ENCODE measurements around the gene MTCL1.

MTCL1 gene

GRCh38 chr18:8794934-8795280 is 89.6 kb downstream of the MTCL1 start:
- DNase-seq, result no peak
- in situ Hi-C loops (cut with HindIII; ENCODE audit: low pct_ligation_motif_present, low pct_unique_long_range_greater_than_20kb, low sequenced_read_pairs), result no loop called here

DNA sequence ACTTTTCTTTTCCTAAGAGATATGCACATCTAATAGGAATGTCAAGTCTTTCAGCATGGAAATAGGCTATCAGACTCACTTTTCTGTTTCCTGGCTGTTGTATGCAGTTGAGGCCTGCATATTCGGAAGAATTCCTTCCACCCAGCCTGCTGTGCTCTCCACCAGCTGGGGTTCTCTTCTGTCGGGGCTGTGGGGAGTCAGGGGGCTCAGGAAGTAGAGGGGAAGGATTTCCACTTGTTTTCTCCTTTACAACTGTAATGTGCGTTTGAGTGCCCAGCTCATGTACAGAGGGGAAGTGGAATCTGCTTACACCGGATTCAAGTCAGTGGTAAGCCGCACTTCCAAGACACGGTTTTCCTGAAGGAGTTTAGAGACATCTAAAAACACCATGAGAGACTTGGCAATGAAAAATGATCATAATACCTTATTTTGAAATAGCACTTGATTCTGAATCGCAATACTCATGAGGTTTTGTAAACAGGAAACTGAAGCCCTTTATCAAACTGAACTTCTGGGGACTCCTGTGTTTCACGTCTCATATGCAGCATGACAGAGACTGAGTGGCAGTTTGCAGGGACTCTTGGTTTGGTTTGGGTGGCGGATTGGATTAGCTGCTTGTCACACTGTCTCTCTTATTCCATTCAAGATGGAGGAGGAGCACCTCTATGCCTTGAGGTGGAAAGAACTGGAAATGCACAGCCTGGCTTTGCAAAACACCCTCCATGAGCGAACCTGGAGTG is 90.4 kb downstream of the MTCL1 start:
- DNase-seq, result no peak
- in situ Hi-C loops (cut with HindIII; ENCODE audit: low pct_ligation_motif_present, low pct_unique_long_range_greater_than_20kb, low sequenced_read_pairs), result no loop called here

DNA sequence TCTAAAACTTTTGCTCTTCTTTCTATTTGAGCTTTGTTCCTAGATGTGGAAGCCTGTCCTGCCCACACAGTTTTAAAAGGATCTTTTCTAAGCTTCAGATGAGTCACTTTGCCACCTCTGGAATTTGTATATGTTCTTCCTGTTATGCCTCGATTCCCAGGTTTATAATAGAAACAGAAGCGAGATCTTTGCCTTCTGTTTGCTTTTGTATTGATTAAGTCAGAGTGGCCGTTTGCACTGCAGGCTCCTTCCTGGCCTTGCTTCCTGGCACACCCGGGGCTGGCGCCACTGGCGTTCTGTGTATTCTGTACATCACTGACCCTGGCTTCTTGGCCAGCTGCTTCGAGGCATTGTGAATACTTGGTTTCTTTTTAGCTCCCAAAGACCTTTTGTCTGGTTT is 91.8 kb downstream of the MTCL1 start:
- DNase-seq, result no peak
- in situ Hi-C loops (cut with HindIII; ENCODE audit: low pct_ligation_motif_present, low pct_unique_long_range_greater_than_20kb, low sequenced_read_pairs), result no loop called here

GRCh38 chr18:8799001-8799400 is 93.6 kb downstream of the MTCL1 start:
- peak; percentile 35 for DNase-seq
- in situ Hi-C loops (cut with HindIII; ENCODE audit: low pct_ligation_motif_present, low pct_unique_long_range_greater_than_20kb, low sequenced_read_pairs), result no loop called here

DNA sequence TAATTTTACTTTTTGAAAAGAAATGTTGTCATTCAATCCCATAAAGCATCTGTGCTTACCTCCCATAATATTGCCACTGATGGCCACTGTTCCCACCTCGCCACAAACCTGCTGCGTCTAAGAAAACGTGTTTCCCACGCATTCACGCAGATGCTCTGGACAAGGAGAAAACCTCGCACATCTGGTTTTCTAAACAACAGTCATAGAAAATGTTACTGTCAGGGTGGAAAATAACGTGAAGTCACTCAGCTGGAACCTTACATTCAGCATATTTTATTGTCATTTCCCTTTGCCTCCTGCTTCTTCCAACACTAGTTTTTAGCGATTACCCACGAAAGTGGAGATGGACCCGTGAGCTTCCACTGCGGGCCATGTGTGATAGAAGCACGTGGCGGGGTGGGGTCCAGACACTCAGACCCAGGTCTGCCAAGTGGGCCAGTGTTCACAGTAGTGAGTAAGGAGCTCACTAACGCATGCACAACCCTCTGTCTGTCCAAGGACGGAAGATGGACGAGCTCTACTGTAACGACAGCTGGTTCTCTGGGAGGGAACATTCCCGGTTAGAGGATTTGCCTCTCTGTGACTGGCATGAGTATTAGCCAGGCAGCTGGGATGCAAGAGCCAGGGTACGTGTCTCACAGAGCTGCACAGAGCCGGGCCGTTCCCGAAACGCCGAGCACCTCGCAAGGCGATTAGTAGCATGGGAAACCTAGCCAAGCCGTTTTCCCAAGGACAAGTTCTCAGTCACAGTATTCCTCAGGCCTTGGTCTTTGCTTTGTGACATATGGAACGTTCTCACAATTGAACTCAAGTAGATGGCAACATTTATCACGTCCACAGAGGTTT is 94.5 kb downstream of the MTCL1 start:
- in situ Hi-C loops (cut with HindIII; ENCODE audit: low pct_ligation_motif_present, low pct_unique_long_range_greater_than_20kb, low sequenced_read_pairs), result no loop called here
- no peak for DNase-seq

DNA sequence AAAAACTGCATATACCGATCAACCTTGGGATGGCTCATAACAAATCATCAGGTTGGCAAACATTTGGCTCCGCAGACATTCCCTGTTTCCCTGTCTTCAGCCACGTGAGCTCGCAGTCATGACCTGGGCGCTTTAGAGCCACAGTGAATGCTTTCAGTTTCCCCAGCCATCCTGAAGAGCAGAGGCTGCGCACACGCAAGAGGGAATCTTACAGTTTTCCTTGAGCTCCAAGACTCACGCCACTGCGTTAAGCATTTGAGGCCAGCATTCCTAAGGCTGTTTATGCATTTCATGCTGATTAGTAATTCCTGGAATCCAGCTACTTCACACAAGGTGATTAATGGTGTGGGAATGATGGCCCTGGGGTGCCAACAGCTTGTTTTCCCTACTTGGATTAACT is 95.1 kb downstream of the MTCL1 start:
- peak; percentile 99 for DNase-seq
- in situ Hi-C loops (cut with HindIII; ENCODE audit: low pct_ligation_motif_present, low pct_unique_long_range_greater_than_20kb, low sequenced_read_pairs), result no loop called here

DNA sequence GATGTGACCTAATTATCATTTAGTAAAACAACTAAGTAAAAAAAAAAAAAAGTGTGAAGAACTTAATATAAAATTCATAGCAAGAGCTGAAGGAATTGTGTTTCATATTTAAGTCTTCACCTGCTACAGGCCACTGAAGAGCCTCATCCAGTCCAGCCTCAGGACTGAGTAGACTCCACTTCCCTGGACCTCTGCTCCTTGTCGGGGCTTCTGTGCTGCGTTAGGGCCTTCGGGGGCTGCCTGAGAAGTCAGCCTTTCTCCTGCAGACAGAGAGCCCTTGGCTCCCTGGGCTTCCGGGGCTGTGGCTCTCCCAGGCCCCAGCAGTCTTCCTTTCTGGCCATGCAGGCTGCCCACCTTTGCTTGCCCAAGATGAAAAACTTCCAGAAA is 95.5 kb downstream of the MTCL1 start:
- in situ Hi-C loops (cut with HindIII; ENCODE audit: low pct_ligation_motif_present, low pct_unique_long_range_greater_than_20kb, low sequenced_read_pairs), result no loop called here
- no peak for DNase-seq

GRCh38 chr18:8801263-8801901 is 96.0 kb downstream of the MTCL1 start:
- in situ Hi-C loops (cut with HindIII; ENCODE audit: low pct_ligation_motif_present, low pct_unique_long_range_greater_than_20kb, low sequenced_read_pairs), result no loop called here
- DNase-seq, result peak; percentile 24

DNA sequence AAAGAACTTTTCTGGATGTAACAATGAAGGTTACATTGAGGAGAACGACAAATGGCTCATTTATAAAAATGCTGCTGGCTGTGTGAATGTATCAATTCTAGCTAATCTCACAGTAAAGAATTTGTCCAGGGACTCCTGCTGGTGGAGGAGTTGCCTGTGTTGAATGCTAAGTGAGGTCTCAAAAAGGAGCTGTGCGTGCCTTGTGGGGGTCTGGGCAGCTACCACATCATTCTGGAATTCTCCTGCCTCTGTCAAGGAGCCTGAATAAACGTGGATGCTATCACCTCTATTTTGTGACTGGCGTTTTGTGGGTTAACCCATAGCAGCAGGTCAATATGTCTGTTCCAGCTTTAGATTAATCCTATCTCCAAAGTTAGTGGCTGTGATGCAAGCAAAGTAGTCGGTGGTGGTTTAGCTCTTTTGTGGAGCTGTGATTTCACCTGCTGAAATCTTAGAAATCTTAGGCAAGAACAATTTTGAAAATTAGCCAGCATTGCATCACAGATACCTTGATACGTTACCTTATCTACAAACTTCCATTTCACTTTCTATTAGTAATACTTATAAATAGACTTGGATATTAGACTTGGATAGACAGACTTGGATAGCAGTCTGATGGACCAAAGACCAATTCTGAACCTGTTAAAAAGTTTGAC is 96.8 kb downstream of the MTCL1 start:
- DNase-seq, result no peak
- in situ Hi-C loops (cut with HindIII; ENCODE audit: low pct_ligation_motif_present, low pct_unique_long_range_greater_than_20kb, low sequenced_read_pairs), result no loop called here

DNA sequence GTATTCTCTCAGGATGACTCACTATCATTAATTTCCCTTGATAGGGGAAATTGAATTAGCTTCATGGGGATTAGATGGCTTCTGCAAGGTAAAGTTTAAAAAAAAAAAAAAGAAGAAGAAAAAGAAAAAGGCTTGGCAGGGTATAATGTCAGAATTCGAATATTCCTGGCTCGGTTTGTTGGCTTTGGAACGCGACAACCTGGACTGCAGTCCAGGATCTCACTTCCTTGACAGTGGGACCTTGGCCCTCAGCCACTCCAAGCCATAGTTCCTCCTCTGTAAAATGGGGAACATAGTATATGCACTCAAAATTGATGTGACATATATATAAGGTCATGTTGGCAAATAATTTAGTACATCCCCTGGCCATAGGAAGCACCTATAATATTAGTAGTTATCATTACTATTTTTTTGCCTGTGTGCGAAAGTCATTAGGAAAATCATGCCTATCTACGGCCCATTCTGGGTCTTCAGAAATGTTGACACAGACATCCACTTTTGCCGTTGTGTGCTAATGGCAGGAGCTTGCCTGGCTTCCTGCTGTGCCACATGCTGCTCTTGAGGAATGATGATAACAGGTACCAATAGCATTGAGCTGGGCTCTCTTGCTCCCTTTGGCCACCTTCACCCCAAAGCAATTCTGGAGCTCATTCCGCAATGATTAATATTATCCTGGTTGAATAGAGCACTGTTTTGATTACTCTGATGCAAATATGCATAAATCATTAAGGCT is 97.9 kb downstream of the MTCL1 start:
- no peak for DNase-seq
- in situ Hi-C loops (cut with HindIII; ENCODE audit: low pct_ligation_motif_present, low pct_unique_long_range_greater_than_20kb, low sequenced_read_pairs), result no loop called here

- in situ Hi-C loops (cut with HindIII; ENCODE audit: low pct_ligation_motif_present, low pct_unique_long_range_greater_than_20kb, low sequenced_read_pairs), result no loop called here
- DNase-seq, result no peak
Observed at GRCh38 chr18:8803957-8804356, 98.6 kb downstream of the MTCL1 start.

DNA sequence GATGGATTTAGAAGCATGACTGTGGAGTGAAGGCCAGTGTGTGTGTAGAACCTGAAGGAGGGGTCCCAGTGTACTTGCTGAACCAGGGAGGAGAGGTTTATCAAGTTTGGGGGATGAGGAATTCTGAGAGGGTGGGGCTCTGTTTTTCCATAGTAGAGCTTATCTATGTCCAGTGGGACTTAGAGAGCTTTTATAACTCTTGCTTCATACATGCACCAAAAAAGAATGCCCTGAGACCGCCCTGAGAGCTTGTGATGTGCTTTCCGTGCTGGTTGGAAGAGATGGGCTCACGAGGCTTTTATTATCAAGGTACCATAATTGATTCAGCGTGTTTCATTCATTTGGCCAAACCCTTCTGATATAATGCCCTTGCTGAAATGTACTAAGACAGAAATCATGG is 100.2 kb downstream of the MTCL1 start:
- in situ Hi-C loops (cut with HindIII; ENCODE audit: low pct_ligation_motif_present, low pct_unique_long_range_greater_than_20kb, low sequenced_read_pairs), result no loop called here
- no peak for DNase-seq

- no peak for DNase-seq
- in situ Hi-C loops (cut with HindIII; ENCODE audit: low pct_ligation_motif_present, low pct_unique_long_range_greater_than_20kb, low sequenced_read_pairs), result no loop called here
Observed at GRCh38 chr18:8806100-8806797, 100.9 kb downstream of the MTCL1 start.

GRCh38 chr18:8806798-8807487 is 101.6 kb downstream of the MTCL1 start:
- in situ Hi-C loops (cut with HindIII; ENCODE audit: low pct_ligation_motif_present, low pct_unique_long_range_greater_than_20kb, low sequenced_read_pairs), result no loop called here
- no peak for DNase-seq

DNA sequence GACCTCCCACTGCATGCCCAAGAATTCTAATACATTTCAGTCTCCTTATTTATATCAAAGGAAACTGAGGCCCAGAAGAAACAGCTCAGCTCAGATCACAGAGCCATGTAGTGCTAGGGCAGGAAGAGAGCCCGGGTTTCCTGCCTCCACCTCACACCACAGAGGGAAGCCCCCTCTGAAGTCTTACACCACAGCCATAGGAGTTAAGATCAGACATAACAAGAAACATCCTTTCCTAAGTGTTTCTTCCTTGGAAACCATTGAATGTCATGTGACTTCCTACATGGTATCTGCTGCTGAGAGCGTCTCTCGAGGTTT is 102.1 kb downstream of the MTCL1 start:
- DNase-seq, result no peak
- in situ Hi-C loops (cut with HindIII; ENCODE audit: low pct_ligation_motif_present, low pct_unique_long_range_greater_than_20kb, low sequenced_read_pairs), result no loop called here

GRCh38 chr18:8808001-8808400 is 102.6 kb downstream of the MTCL1 start:
- no peak for DNase-seq
- in situ Hi-C loops (cut with HindIII; ENCODE audit: low pct_ligation_motif_present, low pct_unique_long_range_greater_than_20kb, low sequenced_read_pairs), result no loop called here

GRCh38 chr18:8809514-8809913 is 104.2 kb downstream of the MTCL1 start:
- no peak for DNase-seq
- in situ Hi-C loops (cut with HindIII; ENCODE audit: low pct_ligation_motif_present, low pct_unique_long_range_greater_than_20kb, low sequenced_read_pairs), result no loop called here

GRCh38 chr18:8810157-8810556 is 104.8 kb downstream of the MTCL1 start:
- in situ Hi-C loops (cut with HindIII; ENCODE audit: low pct_ligation_motif_present, low pct_unique_long_range_greater_than_20kb, low sequenced_read_pairs), result no loop called here
- DNase-seq, result no peak

Measured in ACHN (cell line).